H1 (cell line): Measurements from ENCODE around the gene RELB. TPM values are rescaled to one million over a fixed set of nuclear protein-coding genes. Genes with fewer than 3 reads are reported as not detected.

Experiments
- ASH2L ChIP-seq: fragments of 200-600, 300-600 bp; sonication (generic); IDR thresholded peaks from one replicate; pipeline ENCODE4 v1.7.1; 2017; ENCODE audit warnings: low read length
- CHD7 ChIP-seq: fragments of 300-600 bp; sonication (generic); IDR thresholded peaks from 2 replicates; pipeline ENCODE4 v1.7.1; 2012; ENCODE audit warnings: low read length, moderate library complexity, mild to moderate bottlenecking, inconsistent platforms; ENCODE audit not compliant: insufficient replicate concordance
- E2F6 ChIP-seq: IDR thresholded peaks from 2 replicates; pipeline ENCODE4 v1.6.1; 2012; ENCODE audit warnings: inconsistent platforms
- RFX5 ChIP-seq: IDR thresholded peaks from 2 replicates; pipeline ENCODE4 v1.6.1; 2011; ENCODE audit warnings: low read depth, low read length, improper control_type of control experiment, borderline replicate concordance
- ZNF274 ChIP-seq: IDR thresholded peaks from 2 replicates; pipeline ENCODE4 v1.7.0; 2012; ENCODE audit warnings: low read length, borderline replicate concordance; ENCODE audit errors: extremely low read depth
- polyA plus RNA-seq, 7 experiments: library from polyadenylated mRNA; depleted of rRNA in 3 of 7; stranded (reverse) in 5 of 7; unstranded in 2 of 7; fragments of >200 nt in 5 of 7; fragments of 200-250 nt in 2 of 7; gene quantifications; 1 replicate in 5 of 7; 2 replicates in 1 of 7; 4 replicates in 1 of 7; pipeline versions ENCODE4 v1.2.1 to v1.2.3, GENCODE V29; 2011 to 2013; ENCODE audit warnings: missing spikeins in 2 of 7, mixed read lengths in 2 of 7
- total RNA-seq: library from RNA; stranded (reverse); fragmentation: NEBNext Ultra II Directional; extraction: Animal tissue kit (Norgen Biotek cat#: 25700); gene quantifications from 2 replicates; pipeline ENCODE4 v1.2.1, GENCODE V29; 2021

Gene RELB
- total and polyA plus RNA-seq, 2 of the 8 experiments (the other 6 are each of a cell fraction or from before 2014, with no cell fraction given): 10.0 to 13.1 TPM

- TF ChIP-seq CHD7 (no peak), ASH2L (no peak), ZNF274 (no peak), RFX5 (no peak), E2F6 (no peak)
Measured at GRCh38 chr19:44993526-44993925, 7.7 kb upstream of the RELB start (continued).
